Progenitor cell of endocrine pancreas (in vitro differentiated cells): ENCODE data around the gene CEACAM4. TPM values are rescaled to one million over a fixed set of nuclear protein-coding genes. Genes with fewer than 3 reads are reported as not detected.

Source experiments
- DNase-seq: peaks from one replicate; pipeline ENCODE4 v3.0.0; 2021; ENCODE audit warnings: low spot score; ENCODE audit not compliant: unreplicated experiment
- H3K27ac Mint-ChIP-seq: 2 replicates; pipeline ENCODE4 v1.8.0; 2021; ENCODE audit warnings: mild to moderate bottlenecking, moderate library complexity, mixed read lengths
- H3K27me3 Mint-ChIP-seq: 2 replicates; pipeline ENCODE4 v1.8.0; 2021; ENCODE audit warnings: mixed read lengths
- H3K36me3 Mint-ChIP-seq: 2 replicates; pipeline ENCODE4 v1.8.0; 2022; ENCODE audit warnings: mixed read lengths; ENCODE audit not compliant: insufficient read depth
- H3K4me1 Mint-ChIP-seq: 2 replicates; pipeline ENCODE4 v1.8.0; 2021; ENCODE audit warnings: low read depth, mixed read lengths
- H3K4me3 Mint-ChIP-seq: 2 replicates; pipeline ENCODE4 v1.8.0; 2021; ENCODE audit warnings: low read depth, mild to moderate bottlenecking, moderate library complexity, mixed read lengths
- H3K9me3 Mint-ChIP-seq: 2 replicates; pipeline ENCODE4 v1.8.0; 2021; ENCODE audit warnings: low read depth, mixed read lengths
- total RNA-seq: library from RNA; stranded (reverse); gene quantifications from 2 replicates; pipeline ENCODE4 v1.2.1, GENCODE V29; 2021
- TF ChIP-seq, protein P1 (sequence below): fragments of 200-600 bp; sonication (generic); IDR thresholded peaks from one replicate; pipeline ENCODE4 v1.5.0; 2021; ENCODE audit warnings: antibody characterized with exemption, mild to moderate bottlenecking; ENCODE audit not compliant: unreplicated experiment

CEACAM4 gene
- total RNA-seq, 1 donor from 2014 or later = not detected

- H3K27ac Mint-ChIP-seq = no peak overlapping the region
- no peaks in the 10 kb centered on the region for H3K27me3 Mint-ChIP-seq
- DNase-seq = no peak
- TF ChIP-seq, protein P1, sequence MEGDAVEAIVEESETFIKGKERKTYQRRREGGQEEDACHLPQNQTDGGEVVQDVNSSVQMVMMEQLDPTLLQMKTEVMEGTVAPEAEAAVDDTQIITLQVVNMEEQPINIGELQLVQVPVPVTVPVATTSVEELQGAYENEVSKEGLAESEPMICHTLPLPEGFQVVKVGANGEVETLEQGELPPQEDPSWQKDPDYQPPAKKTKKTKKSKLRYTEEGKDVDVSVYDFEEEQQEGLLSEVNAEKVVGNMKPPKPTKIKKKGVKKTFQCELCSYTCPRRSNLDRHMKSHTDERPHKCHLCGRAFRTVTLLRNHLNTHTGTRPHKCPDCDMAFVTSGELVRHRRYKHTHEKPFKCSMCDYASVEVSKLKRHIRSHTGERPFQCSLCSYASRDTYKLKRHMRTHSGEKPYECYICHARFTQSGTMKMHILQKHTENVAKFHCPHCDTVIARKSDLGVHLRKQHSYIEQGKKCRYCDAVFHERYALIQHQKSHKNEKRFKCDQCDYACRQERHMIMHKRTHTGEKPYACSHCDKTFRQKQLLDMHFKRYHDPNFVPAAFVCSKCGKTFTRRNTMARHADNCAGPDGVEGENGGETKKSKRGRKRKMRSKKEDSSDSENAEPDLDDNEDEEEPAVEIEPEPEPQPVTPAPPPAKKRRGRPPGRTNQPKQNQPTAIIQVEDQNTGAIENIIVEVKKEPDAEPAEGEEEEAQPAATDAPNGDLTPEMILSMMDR = no peak
- no peaks in the 10 kb centered on the region for H3K4me1 Mint-ChIP-seq
- no peaks in the 10 kb centered on the region for H3K36me3 Mint-ChIP-seq
- peaks cover 61% of the 10 kb centered on the region for H3K9me3 Mint-ChIP-seq
- no peak overlapping the region for H3K4me3 Mint-ChIP-seq
These were observed 16.1 kb downstream of the CEACAM4 start for GRCh38 chr19:41610789-41611188.

- Mint-ChIP-seq H3K36me3 (no peaks in the 10 kb centered on the region), H3K4me3 (no peak overlapping the region), H3K9me3 (peaks cover 52% of the 10 kb centered on the region), H3K27me3 (no peaks in the 10 kb centered on the region), H3K4me1 (no peaks in the 10 kb centered on the region), H3K27ac (no peak overlapping the region)
- TF ChIP-seq, protein P1 = no peak
- no peak for DNase-seq
These were observed 19.2 kb downstream of the CEACAM4 start for GRCh38 chr19:41607668-41608067.

DNA sequence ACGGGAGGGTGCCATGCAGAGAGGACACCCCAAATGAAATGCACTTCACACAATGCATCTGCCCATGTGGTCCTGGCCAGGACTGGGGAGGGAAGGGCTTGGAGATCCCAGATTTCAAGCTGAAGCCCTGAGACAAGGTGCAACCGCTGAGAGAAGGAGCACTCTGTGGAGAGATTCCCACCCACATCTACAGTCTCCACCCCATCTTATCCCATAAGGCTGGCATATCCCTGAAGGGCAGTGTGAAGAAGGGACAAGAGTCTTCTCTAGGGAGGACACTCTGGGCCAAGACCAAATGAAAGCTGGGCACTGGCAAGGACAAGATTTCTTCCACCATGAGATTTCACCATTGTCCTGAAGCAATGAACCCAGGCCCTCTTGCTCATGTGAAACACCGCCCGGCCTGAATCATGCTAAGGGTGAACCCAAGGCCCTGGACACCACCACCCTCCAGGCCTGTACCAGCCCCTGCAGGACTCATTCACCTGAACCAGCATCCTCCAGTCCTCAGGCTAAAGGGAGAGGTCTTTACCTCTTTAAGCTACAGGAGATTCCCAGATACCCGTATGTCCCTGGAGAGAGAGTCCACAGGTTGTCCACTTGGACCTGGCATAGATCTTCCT is 20.5 kb downstream of the CEACAM4 start:
- H3K27ac Mint-ChIP-seq = no peak overlapping the region
- no peaks in the 10 kb centered on the region for H3K27me3 Mint-ChIP-seq
- no peak overlapping the region for H3K4me3 Mint-ChIP-seq
- no peak for DNase-seq
- no peaks in the 10 kb centered on the region for H3K36me3 Mint-ChIP-seq
- peaks cover 55% of the 10 kb centered on the region for H3K9me3 Mint-ChIP-seq
- H3K4me1 Mint-ChIP-seq = no peaks in the 10 kb centered on the region
- TF ChIP-seq, protein P1 = no peak

- Mint-ChIP-seq H3K36me3 (no peaks in the 10 kb centered on the region), H3K9me3 (peaks cover 47% of the 10 kb centered on the region), H3K4me3 (no peak overlapping the region), H3K27ac (no peak overlapping the region), H3K27me3 (no peaks in the 10 kb centered on the region), H3K4me1 (no peaks in the 10 kb centered on the region)
- TF ChIP-seq, protein P1 = no peak
- no peak for DNase-seq
These were observed 22.0 kb downstream of the CEACAM4 start for GRCh38 chr19:41604831-41605230.

GRCh38 chr19:41601771-41602170 is 25.1 kb downstream of the CEACAM4 start:
- Mint-ChIP-seq H3K4me1 (no peaks in the 10 kb centered on the region), H3K4me3 (no peak overlapping the region), H3K36me3 (no peaks in the 10 kb centered on the region), H3K9me3 (peaks cover 33% of the 10 kb centered on the region), H3K27ac (no peak overlapping the region), H3K27me3 (peaks cover 4% of the 10 kb centered on the region)
- TF ChIP-seq, protein P1 = no peak
- DNase-seq = no peak
